Measurements from ENCODE around the gene GARIN5B.

DNA sequence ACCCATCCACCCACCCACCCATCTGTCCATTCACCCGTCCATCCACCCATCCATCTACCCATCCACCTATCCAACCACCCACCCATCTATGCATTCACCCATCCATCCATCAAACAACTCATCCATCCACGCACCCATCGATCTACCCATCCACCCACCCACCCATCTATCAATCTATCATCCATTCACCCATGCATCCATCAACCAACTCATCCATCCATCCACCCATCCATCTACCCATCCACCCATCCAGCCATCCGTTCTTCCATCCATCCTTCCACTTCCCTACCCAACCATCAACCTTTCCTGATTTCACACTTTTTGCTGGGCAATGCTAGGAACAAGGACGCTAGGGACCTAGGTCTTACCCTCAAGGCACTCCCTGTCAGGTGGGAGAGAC is 19.0 kb upstream of the GARIN5B start:
- TF ChIP-seq, protein P1, sequence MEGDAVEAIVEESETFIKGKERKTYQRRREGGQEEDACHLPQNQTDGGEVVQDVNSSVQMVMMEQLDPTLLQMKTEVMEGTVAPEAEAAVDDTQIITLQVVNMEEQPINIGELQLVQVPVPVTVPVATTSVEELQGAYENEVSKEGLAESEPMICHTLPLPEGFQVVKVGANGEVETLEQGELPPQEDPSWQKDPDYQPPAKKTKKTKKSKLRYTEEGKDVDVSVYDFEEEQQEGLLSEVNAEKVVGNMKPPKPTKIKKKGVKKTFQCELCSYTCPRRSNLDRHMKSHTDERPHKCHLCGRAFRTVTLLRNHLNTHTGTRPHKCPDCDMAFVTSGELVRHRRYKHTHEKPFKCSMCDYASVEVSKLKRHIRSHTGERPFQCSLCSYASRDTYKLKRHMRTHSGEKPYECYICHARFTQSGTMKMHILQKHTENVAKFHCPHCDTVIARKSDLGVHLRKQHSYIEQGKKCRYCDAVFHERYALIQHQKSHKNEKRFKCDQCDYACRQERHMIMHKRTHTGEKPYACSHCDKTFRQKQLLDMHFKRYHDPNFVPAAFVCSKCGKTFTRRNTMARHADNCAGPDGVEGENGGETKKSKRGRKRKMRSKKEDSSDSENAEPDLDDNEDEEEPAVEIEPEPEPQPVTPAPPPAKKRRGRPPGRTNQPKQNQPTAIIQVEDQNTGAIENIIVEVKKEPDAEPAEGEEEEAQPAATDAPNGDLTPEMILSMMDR (IDR thresholded peaks at IDR 0.05), result no peak
- TF ChIP-seq POLR2A (IDR thresholded peaks at IDR 0.05), result no peak

All from uterus (tissue), 2 donors.